Measurements from ENCODE around the gene CD5L.

- no peak for TF ChIP-seq CTCF (conservative IDR thresholded peaks at IDR 0.05)
- no peak for TF ChIP-seq ZFX (IDR thresholded peaks at IDR 0.05)
Measured at GRCh38 chr1:157819215-157819614, 22.4 kb downstream of the CD5L start.
